ENCODE data around the gene SLC6A8.
"Not testable (repeated sequence)": the region's sequence is repeated elsewhere in the genome, so short reads cannot be mapped to it uniquely, and the experiment has no call there.

The SLC6A8 gene

GRCh38 chrX:153694687-153695270 lies 7.1 kb downstream of the SLC6A8 start:
- no peak for DNase-seq (ENCODE audit: low read depth)
- TF ChIP-seq, protein P1, sequence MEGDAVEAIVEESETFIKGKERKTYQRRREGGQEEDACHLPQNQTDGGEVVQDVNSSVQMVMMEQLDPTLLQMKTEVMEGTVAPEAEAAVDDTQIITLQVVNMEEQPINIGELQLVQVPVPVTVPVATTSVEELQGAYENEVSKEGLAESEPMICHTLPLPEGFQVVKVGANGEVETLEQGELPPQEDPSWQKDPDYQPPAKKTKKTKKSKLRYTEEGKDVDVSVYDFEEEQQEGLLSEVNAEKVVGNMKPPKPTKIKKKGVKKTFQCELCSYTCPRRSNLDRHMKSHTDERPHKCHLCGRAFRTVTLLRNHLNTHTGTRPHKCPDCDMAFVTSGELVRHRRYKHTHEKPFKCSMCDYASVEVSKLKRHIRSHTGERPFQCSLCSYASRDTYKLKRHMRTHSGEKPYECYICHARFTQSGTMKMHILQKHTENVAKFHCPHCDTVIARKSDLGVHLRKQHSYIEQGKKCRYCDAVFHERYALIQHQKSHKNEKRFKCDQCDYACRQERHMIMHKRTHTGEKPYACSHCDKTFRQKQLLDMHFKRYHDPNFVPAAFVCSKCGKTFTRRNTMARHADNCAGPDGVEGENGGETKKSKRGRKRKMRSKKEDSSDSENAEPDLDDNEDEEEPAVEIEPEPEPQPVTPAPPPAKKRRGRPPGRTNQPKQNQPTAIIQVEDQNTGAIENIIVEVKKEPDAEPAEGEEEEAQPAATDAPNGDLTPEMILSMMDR (IDR thresholded peaks at IDR 0.05; ENCODE audit: insufficient read depth, low read depth, low read length, missing control alignments) = no peak
- H3K4me3 ChIP-seq (ENCODE audit: low read depth, low read length) = no peak overlapping the region

DNA sequence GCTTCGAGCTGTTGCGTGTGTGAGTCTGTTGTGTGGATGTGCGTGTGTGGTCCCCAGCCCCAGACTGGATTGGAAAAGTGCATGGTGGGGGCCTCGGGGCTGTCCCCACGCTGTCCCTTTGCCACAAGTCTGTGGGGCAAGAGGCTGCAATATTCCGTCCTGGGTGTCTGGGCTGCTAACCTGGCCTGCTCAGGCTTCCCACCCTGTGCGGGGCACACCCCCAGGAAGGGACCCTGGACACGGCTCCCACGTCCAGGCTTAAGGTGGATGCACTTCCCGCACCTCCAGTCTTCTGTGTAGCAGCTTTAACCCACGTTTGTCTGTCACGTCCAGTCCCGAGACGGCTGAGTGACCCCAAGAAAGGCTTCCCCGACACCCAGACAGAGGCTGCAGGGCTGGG lies 8.4 kb downstream of the SLC6A8 start:
- TF ChIP-seq, protein P1 (IDR thresholded peaks at IDR 0.05; ENCODE audit: insufficient read depth, low read depth, low read length, missing control alignments) = no peak
- no peak for DNase-seq (ENCODE audit: low read depth)
- H3K4me3 ChIP-seq (ENCODE audit: low read depth, low read length) = no peak overlapping the region

- DNase-seq (ENCODE audit: low read depth); H3K4me3 ChIP-seq (ENCODE audit: low read depth, low read length): not testable (repeated sequence)
Observed at GRCh38 chrX:153696538-153696937, 8.8 kb downstream of the SLC6A8 start.

- DNase-seq (ENCODE audit: low read depth); H3K4me3 ChIP-seq (ENCODE audit: low read depth, low read length): not testable (repeated sequence)
Observed at GRCh38 chrX:153696986-153697722, 9.4 kb downstream of the SLC6A8 start.

GRCh38 chrX:153697924-153698865 lies 10.5 kb downstream of the SLC6A8 start:
- H3K4me3 ChIP-seq (ENCODE audit: low read depth, low read length) = no peak overlapping the region
- no peak for DNase-seq (ENCODE audit: low read depth)
- TF ChIP-seq, protein P1 (IDR thresholded peaks at IDR 0.05; ENCODE audit: insufficient read depth, low read depth, low read length, missing control alignments) = no peak

- DNase-seq (ENCODE audit: low read depth); H3K4me3 ChIP-seq (ENCODE audit: low read depth, low read length): not testable (repeated sequence)
Observed at GRCh38 chrX:153699210-153699783, 11.6 kb downstream of the SLC6A8 start.

DNA sequence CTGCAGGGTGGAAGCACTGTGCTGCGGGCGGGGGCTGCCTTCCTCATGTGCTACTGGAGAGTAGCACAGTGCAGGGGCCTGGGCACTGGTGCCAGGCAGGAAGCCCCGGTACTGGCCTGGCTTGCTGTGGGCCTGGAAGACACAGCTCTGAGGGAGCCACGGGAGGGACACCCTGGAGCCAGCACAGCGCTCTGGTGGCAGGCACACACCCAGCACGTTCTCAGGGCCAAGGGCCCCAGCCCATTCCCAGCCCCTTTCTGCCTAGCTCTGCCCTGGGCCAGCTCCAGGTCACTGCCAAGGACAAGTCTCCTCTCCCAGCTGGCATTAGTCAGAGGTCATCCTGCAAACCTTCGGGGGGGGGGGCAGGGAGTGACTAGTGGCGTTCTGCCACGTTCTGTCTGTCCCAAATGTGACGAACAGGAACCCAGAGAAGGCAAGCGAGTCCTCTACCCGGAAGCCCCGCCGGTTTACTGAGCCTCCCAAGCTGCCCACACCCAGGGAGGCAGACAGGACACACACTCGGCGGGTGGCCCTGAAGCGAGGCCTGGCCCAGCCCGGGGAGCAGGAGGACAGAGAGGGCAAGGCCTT lies 12.2 kb downstream of the SLC6A8 start:
- H3K4me3 ChIP-seq (ENCODE audit: low read depth, low read length); DNase-seq (ENCODE audit: low read depth): not testable (repeated sequence)

GRCh38 chrX:153700376-153700945 lies 12.7 kb downstream of the SLC6A8 start:
- DNase-seq (ENCODE audit: low read depth) = no peak
- H3K4me3 ChIP-seq (ENCODE audit: low read depth, low read length) = no peak overlapping the region
- TF ChIP-seq, protein P1 (IDR thresholded peaks at IDR 0.05; ENCODE audit: insufficient read depth, low read depth, low read length, missing control alignments) = no peak
